H9 (cell line): ENCODE data around the gene RSBN1L. TPM values are rescaled to one million over a fixed set of nuclear protein-coding genes. Genes with fewer than 3 reads are reported as not detected.

Experiments used
- DNase-seq: peaks from one replicate; pipeline ENCODE4 v3.0.0-alpha.2; 2017
- H2AFZ ChIP-seq: one replicate; pipeline ENCODE4 v1.6.1; 2013; ENCODE audit warnings: mild to moderate bottlenecking, low read length, control low read depth, moderate library complexity
- H2AK5ac ChIP-seq: 2 replicates; pipeline ENCODE4 v1.6.1; 2013; ENCODE audit warnings: low read length, control low read depth, mixed read lengths; ENCODE audit not compliant: insufficient read length
- H2BK120ac ChIP-seq: one replicate; pipeline ENCODE4 v1.6.1; 2013; ENCODE audit warnings: low read depth, mild to moderate bottlenecking, low read length, control low read depth, inconsistent platforms; ENCODE audit not compliant: poor library complexity, severe bottlenecking
- H2BK12ac ChIP-seq: 2 replicates; pipeline ENCODE4 v1.6.1; 2013; ENCODE audit warnings: low read length, control low read depth, mixed read lengths, low read depth; ENCODE audit not compliant: insufficient read length
- H2BK15ac ChIP-seq: 2 replicates; pipeline ENCODE4 v1.6.1; 2013; ENCODE audit warnings: low read depth, low read length, control low read depth
- H2BK20ac ChIP-seq: one replicate; pipeline ENCODE4 v1.6.1; 2013; ENCODE audit warnings: low read depth, mild to moderate bottlenecking, low read length, control low read depth, inconsistent platforms; ENCODE audit not compliant: poor library complexity, severe bottlenecking
- H2BK5ac ChIP-seq: 2 replicates; pipeline ENCODE4 v1.6.1; 2013; ENCODE audit warnings: low read length, control low read depth, mixed read lengths; ENCODE audit not compliant: insufficient read length
- H3K14ac ChIP-seq: 2 replicates; pipeline ENCODE4 v1.6.1; 2013; ENCODE audit warnings: low read length, control low read depth; ENCODE audit not compliant: insufficient read depth
- H3K18ac ChIP-seq: 2 replicates; pipeline ENCODE4 v1.6.1; 2013; ENCODE audit warnings: low read depth, mild to moderate bottlenecking, mixed read lengths, low read length, control low read depth; ENCODE audit not compliant: insufficient read length
- H3K23ac ChIP-seq: 2 replicates; pipeline ENCODE4 v1.6.1; 2013; ENCODE audit warnings: low read length, control low read depth, mixed read lengths, low read depth; ENCODE audit not compliant: insufficient read length
- H3K23me2 ChIP-seq: 2 replicates; pipeline ENCODE4 v1.6.1; 2013; ENCODE audit warnings: low read depth, mild to moderate bottlenecking, mixed read lengths, low read length, control low read depth; ENCODE audit not compliant: insufficient read length, poor library complexity, severe bottlenecking
- H3K27ac ChIP-seq: 2 replicates; pipeline ENCODE4 v1.5.1; 2013; ENCODE audit warnings: low read length, control low read depth, mixed read lengths, low read depth; ENCODE audit not compliant: insufficient read length
- H3K27me3 ChIP-seq: 2 replicates; pipeline ENCODE4 v1.6.1; 2013; ENCODE audit warnings: low read length, control low read depth, inconsistent platforms; ENCODE audit not compliant: insufficient read depth
- H3K4ac ChIP-seq: 2 replicates; pipeline ENCODE4 v1.6.1; 2013; ENCODE audit warnings: low read depth, mild to moderate bottlenecking, control low read depth, inconsistent platforms, low read length, moderate library complexity
- H3K4me1 ChIP-seq: 2 replicates; pipeline ENCODE4 v1.6.1; 2013; ENCODE audit warnings: low read length, control low read depth, inconsistent platforms; ENCODE audit not compliant: insufficient read depth
- H3K4me2 ChIP-seq: 2 replicates; pipeline ENCODE4 v1.6.1; 2013; ENCODE audit warnings: low read length, control low read depth, mixed read lengths; ENCODE audit not compliant: insufficient read length, insufficient read depth
- H3K56ac ChIP-seq: 2 replicates; pipeline ENCODE4 v1.6.1; 2013; ENCODE audit warnings: low read depth, mild to moderate bottlenecking, mixed read lengths, low read length, control low read depth; ENCODE audit not compliant: insufficient read length
- H3K79me1 ChIP-seq: 2 replicates; pipeline ENCODE4 v1.6.1; 2013; ENCODE audit warnings: low read depth, mild to moderate bottlenecking, moderate library complexity, low read length, control low read depth, inconsistent platforms; ENCODE audit not compliant: insufficient read depth, poor library complexity, severe bottlenecking
- H3K79me2 ChIP-seq: 2 replicates; pipeline ENCODE4 v1.6.1; 2013; ENCODE audit warnings: low read length, control low read depth, inconsistent platforms; ENCODE audit not compliant: insufficient read depth
- H3K9ac ChIP-seq: 2 replicates; pipeline ENCODE4 v1.6.1; 2013; ENCODE audit warnings: low read length, control low read depth, mixed read lengths; ENCODE audit not compliant: insufficient read length; ENCODE audit errors: extremely low read depth
- H3K9me3 ChIP-seq: one replicate; pipeline ENCODE4 v1.6.1; 2013; ENCODE audit warnings: low read depth, low read length, inconsistent platforms; ENCODE audit not compliant: control insufficient read depth
- H3T11ph ChIP-seq: one replicate; pipeline ENCODE4 v1.6.1; 2013; ENCODE audit warnings: mild to moderate bottlenecking, low read length, control low read depth, inconsistent platforms
- H4K20me1 ChIP-seq: one replicate; pipeline ENCODE4 v1.6.1; 2013; ENCODE audit not compliant: control insufficient read depth, insufficient read length, insufficient read depth
- H4K5ac ChIP-seq: 2 replicates; pipeline ENCODE4 v1.6.1; 2013; ENCODE audit warnings: low read depth, mild to moderate bottlenecking, mixed read lengths, low read length, control low read depth; ENCODE audit not compliant: insufficient read length
- H4K8ac ChIP-seq: replicated peaks from 2 replicates; pipeline ENCODE4 v1.6.1; 2013; ENCODE audit warnings: low read length, control low read depth, mixed read lengths, low read depth; ENCODE audit not compliant: insufficient read length
- H4K91ac ChIP-seq: 2 replicates; pipeline ENCODE4 v1.6.1; 2013; ENCODE audit warnings: low read depth, mild to moderate bottlenecking, moderate library complexity, mixed read lengths, low read length, control low read depth; ENCODE audit not compliant: insufficient read length
- H3K27ac Mint-ChIP-seq, 3 experiments: 2 replicates in 2 of 3; 3 replicates in 1 of 3; pipeline ENCODE4 v1.8.0; 2020 to 2021; ENCODE audit warnings: mixed read lengths in 3 of 3, mild to moderate bottlenecking in 1 of 3, moderate library complexity in 1 of 3
- H3K27me3 Mint-ChIP-seq: 2 replicates; pipeline ENCODE4 v1.8.0; 2021; ENCODE audit warnings: low read depth, mild to moderate bottlenecking, moderate library complexity, mixed read lengths
- H3K36me3 Mint-ChIP-seq, 3 experiments: 2 replicates in 2 of 3; 3 replicates in 1 of 3; pipeline ENCODE4 v1.8.0; 2020 to 2021; ENCODE audit warnings: low read depth in 3 of 3, mixed read lengths in 3 of 3; ENCODE audit not compliant: insufficient read depth in 1 of 3
- H3K4me1 Mint-ChIP-seq, 2 experiments: 2 replicates each; pipeline ENCODE4 v1.8.0; 2020; ENCODE audit warnings: mixed read lengths in 2 of 2
- H3K4me3 Mint-ChIP-seq, 2 experiments: 2 replicates in 1 of 2; 3 replicates in 1 of 2; pipeline ENCODE4 v1.8.0; 2020 to 2021; ENCODE audit warnings: mild to moderate bottlenecking in 2 of 2, mixed read lengths in 2 of 2, moderate library complexity in 1 of 2
- H3K9me3 Mint-ChIP-seq, 2 experiments: 2 replicates in 1 of 2; 3 replicates in 1 of 2; pipeline ENCODE4 v1.8.0; 2020; ENCODE audit warnings: mild to moderate bottlenecking in 2 of 2, mixed read lengths in 2 of 2, moderate library complexity in 1 of 2
- WGBS: extraction: QIAGEN DNeasy Blood & Tissue Kit; methylation state at CpG from one replicate; pipeline ENCODE4 v1.1.7; 2013; ENCODE audit warnings: missing lambda C conversion rate, low lambda C conversion rate, mixed read lengths; ENCODE audit not compliant: insufficient read length; ENCODE audit errors: extremely low coverage; 5-methylcytosine and 5-hydroxymethylcytosine counted together
- total RNA-seq: library from RNA; stranded (reverse); gene quantifications from 2 replicates; pipeline ENCODE4 v1.2.1, GENCODE V29; 2021
- TF ChIP-seq, protein P1 (sequence below): fragments of 200-600 bp; sonication (generic); conservative IDR thresholded peaks from 3 replicates; pipeline ENCODE4 v1.8.0; 2021; ENCODE audit warnings: antibody characterized with exemption, mild to moderate bottlenecking

RSBN1L gene
- total RNA-seq, 1 experiment from 2014 or later = 20.6 TPM

DNA sequence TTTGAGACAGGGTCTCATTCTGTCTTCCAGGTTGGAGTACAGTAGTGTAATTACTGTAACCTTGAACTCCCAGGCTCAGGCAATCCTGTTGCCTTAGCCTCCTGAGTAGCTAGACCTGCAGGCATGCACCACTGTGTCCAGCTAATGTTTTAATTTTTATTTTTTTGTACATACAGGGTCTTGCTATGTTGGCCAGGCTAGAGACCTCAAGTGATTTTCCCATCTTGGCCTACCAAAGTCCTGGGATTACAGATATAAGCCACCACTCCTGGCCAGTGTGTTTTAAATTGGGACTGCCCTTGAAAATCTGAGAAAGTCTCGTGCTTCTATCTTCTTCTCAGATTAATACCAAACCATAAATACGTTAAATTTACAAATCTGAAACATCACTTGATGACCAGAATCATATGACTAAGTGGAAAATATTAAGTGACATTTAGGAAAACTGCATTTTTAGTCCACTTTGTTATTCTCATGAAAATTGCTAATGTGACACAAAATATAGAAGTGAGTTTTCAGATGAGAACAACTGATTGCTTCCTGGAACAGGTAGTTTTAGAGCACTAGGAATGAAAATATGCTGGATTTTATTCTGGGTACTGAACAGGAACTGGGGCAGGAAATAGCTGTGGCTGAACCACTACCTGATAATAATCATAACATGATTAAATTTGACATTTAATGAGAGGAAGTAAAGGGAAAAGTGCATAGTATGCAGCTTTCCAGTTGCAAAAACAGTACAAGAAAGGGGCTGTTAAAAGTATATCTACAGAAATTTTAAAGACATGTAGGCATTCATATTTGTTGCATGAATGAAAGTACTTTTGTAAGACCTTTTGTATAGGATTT lies 106.5 kb downstream of the RSBN1L start:
- no peak overlapping the region for H4K5ac ChIP-seq
- no peak overlapping the region for H3K9ac ChIP-seq
- no peak overlapping the region for H3K4me2 ChIP-seq
- no peak overlapping the region for H2BK20ac ChIP-seq
- no peak overlapping the region for H3K56ac ChIP-seq
- H3K9me3 ChIP-seq = no peaks in the 10 kb centered on the region
- no peak overlapping the region for H4K8ac ChIP-seq
- H3K18ac ChIP-seq = no peak overlapping the region
- H3K27ac Mint-ChIP-seq = no peak overlapping the region
- no peak for DNase-seq
- no peak overlapping the region for H3K23ac ChIP-seq
- no peak overlapping the region for H3K4ac ChIP-seq
- no peak overlapping the region for H4K91ac ChIP-seq
- H3K4me3 Mint-ChIP-seq = no peak overlapping the region
- 0 out of 2 replicates have a peak, but pooled peaks cover 2% of the 10 kb centered on the region for H3K79me2 ChIP-seq
- H3K27me3 Mint-ChIP-seq = no peaks in the 10 kb centered on the region
- no peak overlapping the region for H2BK5ac ChIP-seq
- peaks cover 9 to 11% of the 10 kb centered on the region in 2 experiments for H3K4me1 Mint-ChIP-seq
- no peak overlapping the region for H3T11ph ChIP-seq
- peaks cover 5% of the 10 kb centered on the region for H3K23me2 ChIP-seq
- no peak overlapping the region for H2BK12ac ChIP-seq
- H3K9me3 Mint-ChIP-seq = peaks cover 20 to 21% of the 10 kb centered on the region in 2 experiments
- no peaks in the 10 kb centered on the region for H3K4me1 ChIP-seq
- WGBS = no CpG with 5 or more reads among the region's 2 CpGs
- H3K27ac ChIP-seq = no peak overlapping the region
- H2BK15ac ChIP-seq = no peak overlapping the region
- TF ChIP-seq, protein P1, sequence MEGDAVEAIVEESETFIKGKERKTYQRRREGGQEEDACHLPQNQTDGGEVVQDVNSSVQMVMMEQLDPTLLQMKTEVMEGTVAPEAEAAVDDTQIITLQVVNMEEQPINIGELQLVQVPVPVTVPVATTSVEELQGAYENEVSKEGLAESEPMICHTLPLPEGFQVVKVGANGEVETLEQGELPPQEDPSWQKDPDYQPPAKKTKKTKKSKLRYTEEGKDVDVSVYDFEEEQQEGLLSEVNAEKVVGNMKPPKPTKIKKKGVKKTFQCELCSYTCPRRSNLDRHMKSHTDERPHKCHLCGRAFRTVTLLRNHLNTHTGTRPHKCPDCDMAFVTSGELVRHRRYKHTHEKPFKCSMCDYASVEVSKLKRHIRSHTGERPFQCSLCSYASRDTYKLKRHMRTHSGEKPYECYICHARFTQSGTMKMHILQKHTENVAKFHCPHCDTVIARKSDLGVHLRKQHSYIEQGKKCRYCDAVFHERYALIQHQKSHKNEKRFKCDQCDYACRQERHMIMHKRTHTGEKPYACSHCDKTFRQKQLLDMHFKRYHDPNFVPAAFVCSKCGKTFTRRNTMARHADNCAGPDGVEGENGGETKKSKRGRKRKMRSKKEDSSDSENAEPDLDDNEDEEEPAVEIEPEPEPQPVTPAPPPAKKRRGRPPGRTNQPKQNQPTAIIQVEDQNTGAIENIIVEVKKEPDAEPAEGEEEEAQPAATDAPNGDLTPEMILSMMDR = no peak
- no peaks in the 10 kb centered on the region for H4K20me1 ChIP-seq
- no peak overlapping the region for H2BK120ac ChIP-seq
- no peak overlapping the region for H2AFZ ChIP-seq
- H3K14ac ChIP-seq = no peak overlapping the region
- H3K27me3 ChIP-seq = no peaks in the 10 kb centered on the region
- H3K36me3 Mint-ChIP-seq = peaks cover 0 to 22% (median 3%) of the 10 kb centered on the region in 3 experiments; a peak in 5 of 7 replicates
- H2AK5ac ChIP-seq = no peak overlapping the region
- no peaks in the 10 kb centered on the region for H3K79me1 ChIP-seq
